HepG2 (cell line): Measurements from ENCODE around the gene ADAT3. TPM values are rescaled to one million over a fixed set of nuclear protein-coding genes. Genes with fewer than 3 reads are reported as not detected.

Experiments used
- ADNP ChIP-seq: sonication (generic); formaldehyde crosslinking; IDR thresholded peaks from 2 replicates; pipeline ENCODE4 v1.4.0; 2020; ENCODE audit warnings: missing genetic modification reagents
- HBP1 ChIP-seq: IDR thresholded peaks from 2 replicates; pipeline ENCODE4 v1.6.1; 2016; ENCODE audit warnings: low read depth, control low read depth
- HOXD1 ChIP-seq: sonication (generic); formaldehyde crosslinking; IDR thresholded peaks from 2 replicates; pipeline ENCODE4 v1.5.0; 2020; ENCODE audit warnings: missing genetic modification reagents
- JARID2 ChIP-seq: sonication (generic); formaldehyde crosslinking; IDR thresholded peaks from 2 replicates; pipeline ENCODE4 v1.8.1; 2023; ENCODE audit warnings: missing genetic modification reagents, inconsistent platforms; ENCODE audit not compliant: insufficient replicate concordance
- JUN ChIP-seq: sonication (generic); formaldehyde crosslinking; IDR thresholded peaks from 2 replicates; pipeline ENCODE4 v1.4.0; 2020; ENCODE audit warnings: mild to moderate bottlenecking, missing genetic modification reagents
- KLF13 ChIP-seq: sonication (generic); formaldehyde crosslinking; IDR thresholded peaks from 2 replicates; pipeline ENCODE4 v1.4.0; 2020; ENCODE audit warnings: mild to moderate bottlenecking, missing genetic modification reagents
- MYC ChIP-seq: sonication (generic); formaldehyde crosslinking; IDR thresholded peaks from 2 replicates; pipeline ENCODE4 v1.9.0; 2021; ENCODE audit warnings: missing genetic modification reagents, borderline replicate concordance
- NCOR1 ChIP-seq: fragments of 200-600 bp; sonication (generic); IDR thresholded peaks from 2 replicates; pipeline ENCODE4 v1.7.0; 2017; ENCODE audit warnings: antibody characterized with exemption, low read length, borderline replicate concordance
- NFIC ChIP-seq: IDR thresholded peaks from 2 replicates; pipeline ENCODE4 v1.6.1; 2012; ENCODE audit warnings: mild to moderate bottlenecking, low read length, inconsistent platforms
- REST ChIP-seq, 2 experiments: IDR thresholded peaks; 2 replicates each; pipeline ENCODE4 v1.6.1; 2011 to 2012; ENCODE audit warnings: low read length in 2 of 2, borderline replicate concordance in 1 of 2, low read depth in 1 of 2, mild to moderate bottlenecking in 1 of 2, moderate library complexity in 1 of 2
- RFXANK ChIP-seq: IDR thresholded peaks from 2 replicates; pipeline ENCODE4 v1.6.1; 2016
- SMARCE1 ChIP-seq: fragments of 450-650 bp; IDR thresholded peaks from 2 replicates; pipeline ENCODE4 v1.6.1; 2017; ENCODE audit warnings: borderline replicate concordance
- TBP ChIP-seq: sonication (generic); formaldehyde crosslinking; IDR thresholded peaks from 2 replicates; pipeline ENCODE4 v1.5.0; 2020; ENCODE audit warnings: missing genetic modification reagents
- U2AF2 ChIP-seq: fragments of 200-400 bp; formaldehyde crosslinking; IDR thresholded peaks from 2 replicates; pipeline ENCODE4 v1.6.1; 2017; ENCODE audit warnings: low read depth, mild to moderate bottlenecking, low read length
- ZC3H13 ChIP-seq: sonication (generic); formaldehyde crosslinking; IDR thresholded peaks from 2 replicates; pipeline ENCODE4 v1.8.1; 2023; ENCODE audit warnings: mild to moderate bottlenecking, missing genetic modification reagents, moderate library complexity
- ZKSCAN1 ChIP-seq: fragments of 150-350 bp; IDR thresholded peaks from 2 replicates; pipeline ENCODE4 v1.6.1; 2014; ENCODE audit warnings: low read length
- ZNF10 ChIP-seq: sonication (generic); formaldehyde crosslinking; IDR thresholded peaks from 2 replicates; pipeline ENCODE4 v1.4.0; 2020; ENCODE audit warnings: mild to moderate bottlenecking, low read depth, missing genetic modification reagents, borderline replicate concordance
- ZNF251 ChIP-seq: sonication (generic); formaldehyde crosslinking; IDR thresholded peaks from 2 replicates; pipeline ENCODE4 v1.9.0; 2021; ENCODE audit warnings: mild to moderate bottlenecking, missing genetic modification reagents
- ZNF260 ChIP-seq: sonication (generic); formaldehyde crosslinking; IDR thresholded peaks from 2 replicates; pipeline ENCODE4 v1.4.0; 2020; ENCODE audit warnings: missing genetic modification reagents, low read depth, mild to moderate bottlenecking, borderline replicate concordance
- ZNF331 ChIP-seq: sonication (generic); formaldehyde crosslinking; IDR thresholded peaks from 2 replicates; pipeline ENCODE4 v1.4.0; 2020; ENCODE audit warnings: missing genetic modification reagents
- ZNF569 ChIP-seq: sonication (generic); formaldehyde crosslinking; IDR thresholded peaks from 2 replicates; pipeline ENCODE4 v1.5.0; 2020; ENCODE audit warnings: mild to moderate bottlenecking, missing genetic modification reagents, moderate library complexity, borderline replicate concordance
- ZNF749 ChIP-seq: sonication (generic); formaldehyde crosslinking; IDR thresholded peaks from 2 replicates; pipeline ENCODE4 v1.8.0; 2022; ENCODE audit warnings: mild to moderate bottlenecking, missing genetic modification reagents, moderate library complexity, borderline replicate concordance
- ZNF83 ChIP-seq: sonication (generic); formaldehyde crosslinking; IDR thresholded peaks from 2 replicates; pipeline ENCODE4 v1.4.0; 2020; ENCODE audit warnings: missing genetic modification reagents, mild to moderate bottlenecking, borderline replicate concordance
- ZNF841 ChIP-seq: sonication (generic); formaldehyde crosslinking; IDR thresholded peaks from 2 replicates; pipeline ENCODE4 v1.8.1; 2023; ENCODE audit warnings: missing genetic modification reagents, borderline replicate concordance
- ZNF878 ChIP-seq: sonication (generic); formaldehyde crosslinking; IDR thresholded peaks from 2 replicates; pipeline ENCODE4 v1.8.1; 2023; ENCODE audit warnings: mild to moderate bottlenecking, missing genetic modification reagents, moderate library complexity
- ZSCAN29 ChIP-seq: sonication (generic); formaldehyde crosslinking; conservative IDR thresholded peaks from 2 replicates; pipeline ENCODE4 v1.4.0; 2020; ENCODE audit warnings: mild to moderate bottlenecking, missing genetic modification reagents
- polyA plus RNA-seq, 8 experiments: library from polyadenylated mRNA; depleted of rRNA in 3 of 8; stranded (reverse) in 7 of 8; unstranded in 1 of 8; fragments of >200 nt; fragmentation: Illumina TruSeq in 4 of 8; extraction: Trizol in 4 of 8; gene quantifications; 2 replicates each; pipeline versions ENCODE4 v1.2.1 to v1.2.3, GENCODE V29; 2011 to 2016; ENCODE audit warnings: low read depth in 4 of 8, missing spikeins in 1 of 8, mixed read lengths in 1 of 8; ENCODE audit not compliant: insufficient read depth in 1 of 8
- total RNA-seq, 5 experiments: library from RNA; depleted of rRNA; stranded (reverse); fragments of >200 nt; fragmentation: Illumina TruSeq; extraction: Trizol; gene quantifications; 2 replicates each; pipeline ENCODE4 v1.2.3, GENCODE V29; 2016; ENCODE audit warnings: low read depth in 1 of 5

The ADAT3 gene
- total and polyA plus RNA-seq, 2 of the 13 experiments (the other 11 are each of a cell fraction or from before 2014, with no cell fraction given) = 0.95 to 3.5 TPM

- no peak for TF ChIP-seq ZKSCAN1
- no peak for TF ChIP-seq TBP (CRISPR knock-in tag)
- TF ChIP-seq HOXD1 (CRISPR knock-in tag) = no peak
- no peak for TF ChIP-seq RFXANK
- TF ChIP-seq ZNF260 = no peak
- peak; percentile 52; the same call in 1 of the 2 replicates for TF ChIP-seq ZNF331 (CRISPR knock-in tag)
- TF ChIP-seq JUN (CRISPR knock-in tag) = no peak
- no peak for TF ChIP-seq ZNF749 (CRISPR knock-in tag)
- no peak for TF ChIP-seq ZC3H13
- TF ChIP-seq KLF13 = no peak
- TF ChIP-seq ZNF569 (CRISPR knock-in tag) = no peak
- no peak for TF ChIP-seq ZNF841 (CRISPR knock-in tag)
- TF ChIP-seq ZNF10 (CRISPR knock-in tag) = no peak
- no peak for TF ChIP-seq ZNF878
- TF ChIP-seq NCOR1 = no peak
- TF ChIP-seq ZNF251 = peak; percentile 88; the same call in 1 of the 2 replicates
- TF ChIP-seq ZNF83 (CRISPR knock-in tag) = 0 out of 2 replicates have a peak, but pooled peaks have one; percentile 23
- TF ChIP-seq ADNP (CRISPR knock-in tag) = no peak
- no peak for TF ChIP-seq SMARCE1
- TF ChIP-seq U2AF2 = no peak
- TF ChIP-seq MYC (CRISPR knock-in tag) = peak; percentile 60; the same call in 1 of the 2 replicates
- TF ChIP-seq ZSCAN29 = 0 out of 2 replicates have a peak, but pooled peaks have one; percentile 43
- no peak for TF ChIP-seq REST (IDR thresholded peaks at IDR 0.05; ENCODE audit: borderline replicate concordance in 1 of 2, low read depth in 1 of 2, low read length in 2 of 2)
- TF ChIP-seq NFIC = no peak
- no peak for TF ChIP-seq JARID2 (CRISPR knock-in tag)
- peak; percentile 50; the same call in 1 of the 2 replicates for TF ChIP-seq HBP1
These were observed 37.1 kb downstream of the ADAT3 start (continued) for GRCh38 chr19:1942078-1942933.
